ENCODE measurements around the gene INO80E.
A peak's percentile ranks its signal among the peaks of the same experiment; 100 is the strongest.
"Not testable (repeated sequence)": the region's sequence is repeated elsewhere in the genome, so short reads cannot be mapped to it uniquely, and the experiment has no call there.

The INO80E gene

DNA sequence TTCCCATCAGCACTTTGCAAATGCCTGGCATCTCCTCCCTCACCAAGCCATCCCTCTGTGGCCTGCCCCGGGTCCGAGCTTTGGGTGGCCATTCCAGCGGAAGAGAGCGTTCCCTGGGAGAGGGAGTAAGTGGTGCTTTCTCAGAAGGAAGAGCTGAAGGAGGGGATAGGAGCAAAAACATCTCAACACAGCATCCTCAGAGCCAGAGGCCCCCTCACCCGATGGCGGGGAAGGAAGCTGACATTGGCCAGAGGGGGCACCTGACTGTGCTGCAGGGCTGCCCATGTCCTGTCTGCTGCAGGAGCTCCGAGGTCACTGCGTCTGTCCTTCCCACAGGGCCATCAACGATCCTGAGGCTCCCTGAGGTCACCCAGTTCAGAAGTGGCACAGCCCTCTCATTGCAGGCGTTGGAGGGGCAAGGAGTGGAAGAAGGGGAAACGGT, 35.5 kb downstream of the INO80E start:
- no peak for DNase-seq (ENCODE audit: low read depth, low spot score)

DNA sequence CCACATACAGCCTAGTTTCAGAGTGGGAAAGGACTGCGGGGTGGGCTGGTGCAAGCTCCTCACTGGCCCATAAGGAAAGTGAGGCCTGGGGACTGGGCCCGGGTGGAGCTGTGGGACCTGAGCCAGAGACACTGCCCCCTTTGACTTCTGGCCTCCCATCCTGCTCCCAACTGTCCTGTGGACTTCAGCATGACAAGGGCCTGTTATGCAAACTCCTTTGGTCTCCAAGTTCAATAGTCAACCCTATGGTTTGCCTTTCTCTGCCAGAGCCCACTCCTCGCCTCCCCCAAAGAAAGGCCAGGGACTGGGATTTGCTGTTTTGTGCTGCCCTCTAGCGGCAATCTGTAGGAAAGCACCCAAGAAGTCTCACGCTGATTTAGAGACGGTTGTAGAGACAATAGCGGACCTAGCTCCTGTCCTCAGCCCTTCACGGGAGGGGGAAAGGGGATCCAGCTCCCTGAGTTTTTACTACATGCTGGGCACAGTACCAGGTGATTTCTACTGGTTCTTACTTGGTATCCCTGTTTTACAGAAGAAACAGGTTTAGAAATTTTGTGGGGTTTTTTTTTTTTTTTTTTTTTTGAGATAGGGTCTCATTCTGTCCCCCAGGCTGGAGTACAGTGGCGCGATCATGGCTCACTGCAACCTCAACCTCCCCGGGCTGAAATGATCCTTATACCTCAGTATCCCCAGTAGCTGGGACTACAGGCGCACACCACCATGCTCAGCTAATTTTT, 36.2 kb downstream of the INO80E start:
- peak; percentile 39 for DNase-seq (ENCODE audit: low read depth, low spot score)

DNA sequence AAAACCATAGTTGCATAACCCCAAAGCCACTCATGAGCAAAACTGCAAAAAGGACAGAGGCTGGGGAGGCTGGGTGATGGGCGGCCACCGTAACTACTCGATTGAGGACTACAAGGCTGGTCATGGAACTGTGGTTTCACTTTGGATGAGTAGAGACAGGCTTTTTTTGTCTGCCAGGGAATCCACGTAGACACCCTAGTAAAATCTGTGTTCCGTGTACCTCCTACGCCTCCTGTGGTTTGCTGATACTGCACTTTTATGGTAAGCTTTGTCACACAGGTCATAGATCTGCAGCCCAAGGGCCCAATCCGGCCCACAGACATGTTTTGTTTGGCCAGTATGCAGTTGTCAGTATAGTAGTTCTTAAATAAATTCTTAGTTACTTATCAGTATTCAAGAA, 37.2 kb downstream of the INO80E start:
- no peak for DNase-seq (ENCODE audit: low read depth, low spot score)

DNA sequence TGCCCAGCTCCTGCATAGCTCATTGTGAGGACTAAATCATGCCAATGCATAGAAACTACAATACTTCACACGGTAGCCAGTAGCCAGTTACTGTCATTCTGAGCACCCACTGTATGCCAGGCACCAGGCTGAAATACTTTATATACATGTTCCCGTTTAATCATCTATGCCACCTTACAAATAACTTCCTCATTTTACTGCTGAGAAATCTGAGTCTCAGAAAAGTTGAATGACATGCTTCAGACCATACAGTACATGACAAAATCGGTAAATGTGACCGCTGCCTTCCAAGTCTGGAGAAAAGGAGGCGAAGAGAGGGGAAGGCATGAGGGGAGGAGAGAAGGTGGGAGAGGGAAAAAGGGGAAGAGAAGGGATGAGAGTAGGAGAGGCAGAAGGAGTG, 44.2 kb downstream of the INO80E start:
- DNase-seq (ENCODE audit: low read depth, low spot score) = no peak

DNA sequence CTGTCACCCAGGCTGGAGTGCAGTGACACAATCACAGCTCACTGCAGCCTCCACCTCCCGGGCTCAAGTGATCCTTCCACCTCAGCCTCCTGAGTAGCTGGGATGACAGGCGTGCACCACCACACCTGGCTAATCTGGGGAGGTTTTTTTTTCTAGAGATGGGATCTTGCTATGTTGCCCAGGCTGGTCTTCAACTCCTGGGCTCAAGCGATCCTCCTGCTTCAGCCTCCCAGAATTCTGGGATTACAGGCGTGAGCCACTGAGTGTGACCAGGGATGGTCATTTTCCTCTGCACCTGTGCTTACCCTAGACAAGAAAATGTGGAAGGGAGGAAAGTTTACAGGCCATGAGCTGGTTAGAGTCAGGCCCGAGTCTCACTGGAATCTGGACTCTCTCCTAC, 44.6 kb downstream of the INO80E start:
- not testable (repeated sequence) for DNase-seq (ENCODE audit: low read depth, low spot score)

DNA sequence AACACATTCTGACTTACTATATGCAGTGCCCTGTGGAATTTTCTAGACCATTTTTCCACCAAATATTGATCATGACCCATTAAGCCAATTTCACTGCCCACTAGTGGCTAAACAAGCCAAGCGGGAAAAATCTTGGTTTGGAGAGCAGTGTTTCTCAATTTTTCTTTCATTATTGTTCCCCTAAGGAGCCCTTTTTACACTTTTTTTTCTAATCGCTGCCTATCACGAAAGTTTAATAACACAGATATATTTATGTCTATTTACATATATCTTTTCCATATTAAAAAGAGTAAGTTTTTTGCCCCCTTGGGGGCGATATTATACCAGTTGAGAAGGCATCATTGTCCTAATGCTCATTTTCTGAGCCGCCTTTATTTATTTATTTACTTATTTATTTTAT, 45.8 kb downstream of the INO80E start:
- no peak for DNase-seq (ENCODE audit: low read depth, low spot score)

- no peak for DNase-seq (ENCODE audit: low read depth, low spot score)
Measured at GRCh38 chr16:30046178-30046577, 50.1 kb downstream of the INO80E start.

DNA sequence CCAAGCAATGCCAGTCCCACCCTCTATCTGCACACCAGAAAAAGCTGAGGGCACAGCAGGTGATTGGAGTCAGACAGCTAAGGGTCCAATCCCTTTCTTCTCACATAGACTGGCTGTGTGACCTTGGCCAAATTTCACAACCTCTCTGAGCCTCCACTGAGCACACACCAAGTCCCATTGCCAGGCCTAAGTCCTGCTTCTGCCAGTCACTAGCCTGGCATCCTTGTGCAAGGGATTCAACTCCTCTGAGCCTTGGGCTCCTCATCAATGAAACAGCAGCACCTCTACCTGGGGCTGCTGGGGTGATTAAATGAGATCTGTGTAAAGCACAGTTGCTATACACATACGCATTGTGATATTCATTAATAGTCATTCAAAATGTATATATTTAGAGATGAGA, 50.5 kb downstream of the INO80E start:
- DNase-seq (ENCODE audit: low read depth, low spot score) = no peak

DNA sequence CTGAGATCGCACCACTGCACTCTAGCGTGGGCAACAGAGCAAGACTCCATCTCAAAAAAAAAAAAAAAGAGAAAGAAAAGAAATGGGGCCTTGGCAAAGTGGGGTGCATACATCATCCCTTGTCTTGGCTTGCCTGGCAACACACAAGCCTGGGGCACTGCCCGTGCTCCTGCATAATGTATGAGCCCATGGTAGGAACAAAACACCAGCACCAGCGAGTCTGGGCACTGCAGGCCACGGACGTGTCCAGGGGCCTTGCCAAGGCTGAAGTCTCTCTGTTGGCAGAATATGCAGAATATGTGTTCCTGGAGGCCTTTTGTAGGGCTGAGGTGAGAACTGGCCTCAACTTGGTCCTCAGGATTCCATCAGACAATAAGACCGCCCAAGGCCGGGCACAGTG, 53.8 kb downstream of the INO80E start:
- DNase-seq (ENCODE audit: low read depth, low spot score) = no peak

DNA sequence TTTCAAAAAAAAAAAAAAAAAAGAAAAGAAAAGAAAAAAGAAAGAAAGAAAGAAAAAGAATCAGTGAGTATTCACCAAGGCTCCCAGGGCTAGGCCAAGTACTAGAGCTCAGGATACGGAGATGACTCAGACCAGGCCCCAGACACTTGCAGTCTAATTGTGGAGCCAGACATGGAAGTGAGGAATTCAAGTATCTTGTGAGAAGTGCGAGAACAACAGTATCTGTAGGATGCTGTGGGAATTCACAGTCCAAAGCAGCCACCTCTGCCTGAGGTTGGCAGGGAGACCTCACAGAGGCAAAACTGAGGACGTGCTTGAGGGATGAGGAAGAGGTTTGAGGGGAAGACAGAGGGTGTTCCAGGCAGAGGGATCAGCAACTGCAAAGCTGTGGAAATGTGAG, 55.5 kb downstream of the INO80E start:
- no peak for DNase-seq (ENCODE audit: low read depth, low spot score)

- DNase-seq (ENCODE audit: low read depth, low spot score) = peak; percentile 77
Measured at GRCh38 chr16:30052671-30053372, 56.8 kb downstream of the INO80E start.

GRCh38 chr16:30053376-30054015, 57.5 kb downstream of the INO80E start:
- DNase-seq (ENCODE audit: low read depth, low spot score) = no peak

DNA sequence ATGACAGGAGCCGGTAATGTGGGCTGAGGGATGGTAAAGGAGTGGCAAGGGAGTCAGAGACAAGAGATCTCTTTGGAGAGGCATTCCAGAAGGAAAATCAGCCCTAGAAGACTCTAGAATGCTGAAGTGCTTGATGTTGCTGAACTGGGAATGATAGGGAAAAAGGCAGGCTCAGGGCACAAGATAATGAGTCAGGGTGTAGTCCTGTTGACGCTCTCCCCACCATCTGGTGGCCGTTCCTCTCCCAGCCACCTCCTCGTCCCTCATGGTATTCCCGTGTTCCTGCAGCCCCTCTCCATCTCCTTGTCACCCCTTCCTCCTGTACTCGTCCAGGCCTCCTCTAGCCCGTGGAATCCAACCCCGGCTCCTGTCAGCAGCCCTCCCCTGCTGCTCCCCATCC, 58.4 kb downstream of the INO80E start:
- DNase-seq (ENCODE audit: low read depth, low spot score) = no peak

DNA sequence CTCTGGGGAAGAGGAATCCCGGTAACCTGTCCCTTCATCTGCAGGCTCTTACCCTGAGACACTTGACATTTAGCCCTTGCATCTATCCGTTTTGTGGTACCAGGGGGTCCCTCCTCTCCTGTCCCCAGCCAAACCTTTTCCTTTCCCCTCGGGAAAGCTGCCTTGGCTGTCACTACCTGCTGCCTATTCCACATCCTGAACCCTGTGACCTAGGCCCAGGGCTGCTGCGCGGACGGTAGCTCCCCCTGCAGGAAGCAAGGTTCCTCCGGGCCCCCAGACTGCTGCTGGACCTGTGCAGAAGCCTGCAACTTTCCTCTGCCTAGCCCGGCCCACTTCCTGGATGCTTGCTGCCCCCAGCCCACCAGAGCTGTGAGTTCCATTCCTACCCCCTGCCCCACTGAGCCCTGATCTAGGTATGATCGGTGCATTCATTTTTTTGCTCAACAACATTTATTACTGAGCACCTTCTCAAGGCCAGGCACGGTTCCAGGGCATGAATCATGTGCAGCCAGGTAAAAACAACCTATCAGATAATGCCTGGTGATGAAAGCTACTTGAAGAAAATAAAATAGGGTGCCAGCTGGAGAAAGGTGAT, 59.0 kb downstream of the INO80E start:
- DNase-seq (ENCODE audit: low read depth, low spot score) = no peak

All from activated naive CD8-positive, alpha-beta T cell treated with anti-CD3 and anti-CD28 coated beads, Interleukin-2, amount 50 U/mL, for 16 hours (primary cell).